ENCODE data around the gene RPS27L.
"Not testable (repeated sequence)": the region's sequence is repeated elsewhere in the genome, so short reads cannot be mapped to it uniquely, and the experiment has no call there.

Gene RPS27L

GRCh38 chr15:63140936-63141335, 16.3 kb downstream of the RPS27L start:
- DNase-seq (ENCODE audit: low read depth in 2 of 2): no peak

GRCh38 chr15:63136742-63137141, 20.5 kb downstream of the RPS27L start:
- no peak for DNase-seq (ENCODE audit: low read depth in 2 of 2)

GRCh38 chr15:63135804-63136203, 21.5 kb downstream of the RPS27L start:
- no peak for DNase-seq (ENCODE audit: low read depth in 2 of 2)

- no peak for DNase-seq (ENCODE audit: low read depth in 2 of 2)
Observed at GRCh38 chr15:63135281-63135680, 22.0 kb downstream of the RPS27L start.

GRCh38 chr15:63134245-63134985, 22.9 kb downstream of the RPS27L start:
- DNase-seq (ENCODE audit: low read depth in 2 of 2): no peak

- DNase-seq (ENCODE audit: low read depth in 2 of 2): no peak
Observed at GRCh38 chr15:63133786-63134185, 23.5 kb downstream of the RPS27L start.

- no peak for DNase-seq (ENCODE audit: low read depth in 2 of 2)
Observed at GRCh38 chr15:63126726-63127125, 30.6 kb downstream of the RPS27L start.

- no peak for DNase-seq (ENCODE audit: low read depth in 2 of 2)
Observed at GRCh38 chr15:63124506-63124905, 32.8 kb downstream of the RPS27L start.

- DNase-seq (ENCODE audit: low read depth in 2 of 2): peak; percentile 34 to 81
Observed at GRCh38 chr15:63122002-63122875, 35.0 kb downstream of the RPS27L start.

- peak; percentile 47 to 56 for DNase-seq (ENCODE audit: low read depth in 2 of 2)
Observed at GRCh38 chr15:63121382-63122001, 35.8 kb downstream of the RPS27L start, which contains the start of gene LACTB. Gene LACTB, plus strand, starts transcription at chr15:63121861. Its CDS starts 11 bp downstream, at chr15:63121872.

GRCh38 chr15:63118854-63119253, 38.4 kb downstream of the RPS27L start:
- DNase-seq (ENCODE audit: low read depth in 2 of 2): no peak

GRCh38 chr15:63114465-63114864, 42.8 kb downstream of the RPS27L start:
- DNase-seq (ENCODE audit: low read depth in 2 of 2): no peak

GRCh38 chr15:63112871-63113270, 44.4 kb downstream of the RPS27L start:
- DNase-seq (ENCODE audit: low read depth in 2 of 2): no peak

GRCh38 chr15:63111481-63111880, 45.8 kb downstream of the RPS27L start:
- no peak for DNase-seq (ENCODE audit: low read depth in 2 of 2)

- no peak for DNase-seq (ENCODE audit: low read depth in 2 of 2)
Observed at GRCh38 chr15:63110428-63111026, 46.8 kb downstream of the RPS27L start.

GRCh38 chr15:63109920-63110319, 47.4 kb downstream of the RPS27L start:
- no peak for DNase-seq (ENCODE audit: low read depth in 2 of 2)

- no peak for DNase-seq (ENCODE audit: low read depth in 2 of 2)
Observed at GRCh38 chr15:63109498-63109897, 47.8 kb downstream of the RPS27L start.

- no peak for DNase-seq (ENCODE audit: low read depth in 2 of 2)
Observed at GRCh38 chr15:63107895-63108546, 49.3 kb downstream of the RPS27L start.

- DNase-seq (ENCODE audit: low read depth in 2 of 2): not testable (repeated sequence)
Observed at GRCh38 chr15:63105354-63105753, 51.9 kb downstream of the RPS27L start.

- DNase-seq (ENCODE audit: low read depth in 2 of 2): no peak
Observed at GRCh38 chr15:63104727-63105126, 52.5 kb downstream of the RPS27L start.

GRCh38 chr15:63103416-63103815, 53.9 kb downstream of the RPS27L start:
- DNase-seq (ENCODE audit: low read depth in 2 of 2): no peak
